ENCODE data around the gene PIP4K2B.

- TF ChIP-seq EP300 (IDR thresholded peaks at IDR 0.05), result no peak
- TF ChIP-seq POLR2A (IDR thresholded peaks at IDR 0.05), result no peak
Observed at GRCh38 chr17:38732376-38733281, 66.7 kb downstream of the PIP4K2B start.
